GM12801 (cell line): ENCODE measurements around the gene RNF149.

Experiments
- TF ChIP-seq, protein P1 (sequence below): IDR thresholded peaks from one replicate; pipeline ENCODE4 v1.5.1; 2011; ENCODE audit warnings: control low read depth; ENCODE audit not compliant: insufficient read length; ENCODE audit errors: extremely low read depth

RNF149 gene

DNA sequence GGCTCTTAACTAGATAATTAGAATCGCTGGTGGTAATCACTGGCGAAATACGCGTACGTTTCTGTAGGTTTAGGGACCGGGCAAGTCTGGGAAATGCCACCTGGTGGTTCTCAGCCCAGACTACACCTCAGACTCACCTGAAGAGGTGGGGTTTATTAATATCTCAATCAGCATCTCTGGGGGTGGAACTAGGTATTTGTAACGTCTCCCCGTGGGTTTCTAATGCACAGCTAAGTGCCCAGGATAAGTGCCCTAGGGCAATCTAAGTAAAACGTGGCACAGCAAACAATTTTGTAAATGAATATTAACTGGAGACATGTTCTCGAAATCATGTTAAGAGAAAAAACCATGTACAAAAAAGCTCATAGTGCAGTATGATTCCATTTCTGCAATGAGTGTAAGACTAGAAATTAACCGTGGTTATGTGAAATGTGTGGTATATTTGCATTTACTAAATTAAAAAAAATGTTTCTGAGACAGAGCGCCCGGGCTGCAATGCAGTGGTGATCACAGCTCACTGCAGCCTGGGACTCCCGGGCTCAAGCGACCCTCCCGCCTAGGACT lies 56.6 kb downstream of the RNF149 start:
- TF ChIP-seq, protein P1, sequence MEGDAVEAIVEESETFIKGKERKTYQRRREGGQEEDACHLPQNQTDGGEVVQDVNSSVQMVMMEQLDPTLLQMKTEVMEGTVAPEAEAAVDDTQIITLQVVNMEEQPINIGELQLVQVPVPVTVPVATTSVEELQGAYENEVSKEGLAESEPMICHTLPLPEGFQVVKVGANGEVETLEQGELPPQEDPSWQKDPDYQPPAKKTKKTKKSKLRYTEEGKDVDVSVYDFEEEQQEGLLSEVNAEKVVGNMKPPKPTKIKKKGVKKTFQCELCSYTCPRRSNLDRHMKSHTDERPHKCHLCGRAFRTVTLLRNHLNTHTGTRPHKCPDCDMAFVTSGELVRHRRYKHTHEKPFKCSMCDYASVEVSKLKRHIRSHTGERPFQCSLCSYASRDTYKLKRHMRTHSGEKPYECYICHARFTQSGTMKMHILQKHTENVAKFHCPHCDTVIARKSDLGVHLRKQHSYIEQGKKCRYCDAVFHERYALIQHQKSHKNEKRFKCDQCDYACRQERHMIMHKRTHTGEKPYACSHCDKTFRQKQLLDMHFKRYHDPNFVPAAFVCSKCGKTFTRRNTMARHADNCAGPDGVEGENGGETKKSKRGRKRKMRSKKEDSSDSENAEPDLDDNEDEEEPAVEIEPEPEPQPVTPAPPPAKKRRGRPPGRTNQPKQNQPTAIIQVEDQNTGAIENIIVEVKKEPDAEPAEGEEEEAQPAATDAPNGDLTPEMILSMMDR, result no peak

GRCh38 chr2:101249826-101250225 lies 58.7 kb downstream of the RNF149 start:
- TF ChIP-seq, protein P1, result no peak

DNA sequence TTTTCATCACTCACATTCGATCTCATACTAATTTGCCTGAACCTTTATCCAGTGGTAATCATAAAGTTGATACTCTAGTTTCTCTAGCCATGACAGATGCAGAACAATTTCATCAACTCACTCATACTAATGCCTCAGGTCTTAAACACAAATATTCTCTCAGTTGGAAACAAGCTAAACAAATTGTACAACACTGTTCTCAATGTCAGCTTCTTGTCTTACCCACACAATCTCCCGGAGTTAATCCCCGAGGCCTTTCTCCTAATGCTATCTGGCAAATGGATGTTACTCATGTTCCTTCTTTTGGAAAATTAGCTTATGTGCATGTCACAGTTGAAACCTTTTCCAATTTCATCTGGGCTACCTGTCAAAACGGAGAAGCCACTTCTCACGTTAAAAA lies 67.3 kb downstream of the RNF149 start:
- TF ChIP-seq, protein P1, result no peak

- TF ChIP-seq, protein P1, result no peak
Measured at GRCh38 chr2:101238930-101239759, 69.4 kb downstream of the RNF149 start.

GRCh38 chr2:101234169-101234938 lies 74.1 kb downstream of the RNF149 start:
- TF ChIP-seq, protein P1, result no peak

- TF ChIP-seq, protein P1, result no peak
Measured at GRCh38 chr2:101232770-101233169, 75.7 kb downstream of the RNF149 start.
